ENCODE results near the gene NUPR1.

- no peak for TF ChIP-seq CTCF (conservative IDR thresholded peaks at IDR 0.05)
- TF ChIP-seq ZFX (IDR thresholded peaks at IDR 0.05) = no peak
Observed at GRCh38 chr16:28543072-28543471, 4.3 kb upstream of the NUPR1 start.
